NCI-H187 treated with DMSO at 0.1 percent for 48 hours (cell line): ENCODE data around the gene ANO3.
A peak's percentile ranks its signal among the peaks of the same experiment; 100 is the strongest.
"Not testable (repeated sequence)": the region's sequence is repeated elsewhere in the genome, so short reads cannot be mapped to it uniquely, and the experiment has no call there.

Experiments used
- DNase-seq: peaks from one replicate; lab custom pipeline; 2025; lab: John Stamatoyannopoulos, UW

Gene ANO3

DNA sequence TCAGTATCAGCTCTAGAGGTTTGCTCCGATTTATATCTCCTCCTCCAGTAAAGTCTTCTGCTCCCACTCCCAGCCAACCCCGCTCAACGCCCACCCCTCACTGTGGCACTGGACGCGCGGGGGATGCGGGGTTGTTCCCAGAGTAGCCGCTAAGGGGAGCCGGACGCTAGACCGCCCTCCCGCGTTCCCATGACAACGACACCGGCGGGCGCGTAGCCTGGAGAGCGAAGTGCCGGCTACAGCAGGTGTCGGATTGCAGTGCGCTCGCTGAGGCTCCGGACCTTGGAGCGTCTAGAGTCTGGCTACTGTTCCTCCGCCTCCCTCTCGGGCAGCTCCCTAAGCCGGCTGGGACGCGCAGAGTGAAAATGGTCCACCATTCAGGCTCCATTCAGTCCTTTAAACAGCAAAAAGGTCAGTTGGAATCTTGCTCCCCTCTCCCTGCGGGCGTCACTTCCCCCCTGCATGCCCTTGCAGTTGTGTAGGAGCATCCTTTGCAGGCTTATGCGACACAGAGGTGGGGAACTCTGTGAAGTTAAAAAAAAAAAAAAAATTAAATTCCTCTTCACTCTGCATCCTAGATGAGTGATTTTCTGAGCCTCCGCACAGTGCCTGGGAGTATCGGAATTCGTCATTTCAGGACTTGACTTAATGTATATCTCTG, at the start of gene ANO3:
ANO3 (plus strand) TSS at position 220 of the 661 bp plus-strand sequence; CDS start at position 366, 146 bp downstream.
- peak; percentile 38 for DNase-seq

- DNase-seq: no peak
These were observed 48.0 kb upstream of the ANO3 start for GRCh38 chr11:26283852-26284408.

- DNase-seq: no peak
These were observed 46.3 kb upstream of the ANO3 start for GRCh38 chr11:26285608-26286007.

DNA sequence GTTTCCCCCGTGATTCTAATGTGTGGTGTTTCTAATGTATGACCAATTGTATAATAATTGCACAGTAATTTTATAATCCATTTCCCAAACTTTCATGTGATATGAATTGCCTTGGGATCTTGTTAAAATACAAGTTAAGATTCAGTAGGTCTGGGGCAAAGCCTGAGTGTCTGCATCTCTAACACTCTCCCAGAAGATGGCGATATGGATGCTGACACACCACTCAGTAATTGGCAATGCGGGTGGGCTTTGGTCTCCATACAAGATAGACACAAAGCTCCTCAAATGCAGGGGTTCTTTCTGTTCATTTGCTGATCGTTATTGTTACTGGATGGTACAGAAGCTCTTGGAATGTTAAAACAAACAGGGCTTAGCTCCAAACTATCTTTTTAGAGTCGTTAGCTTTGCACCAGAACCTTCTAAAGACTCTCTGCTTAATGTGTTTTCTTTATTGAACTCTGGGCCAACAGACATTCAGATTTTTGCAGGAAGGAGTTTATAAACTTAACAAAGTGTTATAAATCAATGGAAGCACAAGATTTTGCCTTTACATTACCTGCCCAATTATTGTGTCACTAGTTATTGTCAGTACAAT, 45.4 kb upstream of the ANO3 start:
- DNase-seq: no peak

DNA sequence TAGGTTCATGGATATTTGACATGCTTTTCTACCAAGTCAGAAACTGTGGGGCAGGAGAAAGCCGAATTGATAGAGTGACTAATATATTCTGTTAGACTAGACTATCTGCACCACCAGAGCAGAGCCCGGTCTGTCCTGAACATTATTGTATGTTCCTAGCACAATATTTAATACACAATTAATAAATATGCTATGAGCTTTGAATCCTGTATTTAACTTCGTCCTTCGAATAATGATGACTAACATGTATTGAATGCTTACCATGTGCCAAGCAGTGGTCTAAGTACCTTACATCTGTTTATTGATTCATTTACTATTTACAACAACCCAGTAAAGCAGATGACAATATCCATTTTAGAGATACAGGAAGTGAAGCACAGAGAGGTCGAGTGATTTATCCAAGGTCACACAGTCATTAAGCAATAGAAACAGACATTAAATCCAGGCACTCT, 44.8 kb upstream of the ANO3 start:
- DNase-seq: no peak

GRCh38 chr11:26297189-26297975, 34.5 kb upstream of the ANO3 start:
- peak; percentile 61 for DNase-seq

- DNase-seq: not testable (repeated sequence)
These were observed 15.6 kb upstream of the ANO3 start for GRCh38 chr11:26316372-26316771.

GRCh38 chr11:26319906-26320305, 12.0 kb upstream of the ANO3 start:
- DNase-seq: no peak

- no peak for DNase-seq
These were observed 10.4 kb upstream of the ANO3 start for GRCh38 chr11:26321516-26321915.

- no peak for DNase-seq
These were observed 9.4 kb upstream of the ANO3 start for GRCh38 chr11:26322335-26323067.

DNA sequence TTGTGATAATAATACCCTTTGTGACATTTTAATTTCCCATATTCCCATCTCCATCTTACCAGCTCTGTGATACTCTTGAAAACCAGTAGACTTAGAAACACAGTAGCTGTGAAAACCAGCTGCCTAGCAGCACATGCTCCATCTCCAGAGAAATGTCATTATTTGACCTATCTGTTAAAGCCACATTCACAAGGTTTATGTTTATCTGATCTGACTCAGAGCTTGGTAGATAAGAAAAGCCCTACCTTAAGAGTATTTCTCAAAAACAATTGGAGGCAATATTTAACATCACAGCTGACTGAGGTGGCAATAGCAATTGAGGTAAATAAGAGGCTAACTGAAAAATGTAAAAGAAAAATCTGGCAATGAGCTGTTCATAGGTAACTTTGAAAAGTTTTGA, 8.1 kb upstream of the ANO3 start:
- no peak for DNase-seq

DNA sequence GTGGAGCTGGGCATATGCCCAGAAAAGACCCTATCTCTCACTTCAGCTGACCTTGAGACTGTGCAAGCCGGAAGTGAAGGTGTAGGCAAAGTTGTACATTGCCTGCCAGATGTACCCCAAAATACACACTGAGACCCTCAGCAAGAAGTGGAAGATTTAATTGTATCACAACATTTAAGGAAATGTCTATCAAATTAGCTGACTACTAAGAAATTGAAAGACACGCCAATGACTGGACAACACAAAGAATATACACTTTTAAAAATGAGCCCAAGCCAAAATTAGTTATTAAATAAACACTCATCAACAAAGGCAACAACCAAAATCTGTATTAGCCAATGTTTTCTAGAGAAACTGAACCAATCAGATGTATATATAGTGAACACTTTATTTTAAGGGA, 7.7 kb upstream of the ANO3 start:
- DNase-seq: no peak

GRCh38 chr11:26326793-26327400, 5.0 kb upstream of the ANO3 start:
- DNase-seq: no peak

DNA sequence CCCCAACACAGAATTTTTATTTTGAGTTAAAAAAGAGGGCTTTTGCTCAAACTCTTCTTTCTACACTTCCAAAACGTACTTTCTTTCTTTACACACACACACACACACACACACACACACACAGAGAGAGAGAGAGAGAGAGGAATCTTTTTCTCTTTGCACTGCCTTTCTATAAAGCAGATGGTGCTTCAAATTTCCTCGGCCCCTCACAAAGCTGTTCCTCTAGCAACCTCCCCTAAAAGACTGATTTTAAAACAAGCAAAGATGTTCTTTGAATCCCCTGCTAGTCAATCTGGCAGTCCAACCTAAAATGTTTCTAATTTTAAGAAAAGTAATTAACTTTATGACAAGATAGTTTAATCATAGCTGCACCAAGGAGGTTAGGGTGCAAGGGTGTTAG, 2.7 kb upstream of the ANO3 start:
- no peak for DNase-seq

- no peak for DNase-seq
These were observed 1.7 kb upstream of the ANO3 start for GRCh38 chr11:26330262-26330661.

DNA sequence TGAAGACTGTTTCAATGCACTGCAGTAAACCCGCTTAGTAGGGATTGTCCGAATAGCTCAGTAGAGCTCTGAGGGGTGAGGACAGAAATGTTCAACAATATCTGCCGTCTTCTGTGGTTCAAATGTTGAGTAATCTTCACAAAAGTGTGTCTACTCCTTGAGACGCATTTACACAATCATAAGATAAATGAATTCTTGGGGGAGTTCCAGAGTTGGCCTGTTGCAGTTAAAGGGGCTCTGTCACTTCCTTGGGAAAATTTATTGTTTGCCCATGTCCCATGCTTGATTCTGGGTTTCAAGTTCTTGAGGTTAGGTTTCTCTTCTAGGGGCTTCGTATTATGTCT, 614 bp downstream of the ANO3 start:
- DNase-seq: no peak

- no peak for DNase-seq
These were observed 2.0 kb downstream of the ANO3 start for GRCh38 chr11:26333906-26334305.

DNA sequence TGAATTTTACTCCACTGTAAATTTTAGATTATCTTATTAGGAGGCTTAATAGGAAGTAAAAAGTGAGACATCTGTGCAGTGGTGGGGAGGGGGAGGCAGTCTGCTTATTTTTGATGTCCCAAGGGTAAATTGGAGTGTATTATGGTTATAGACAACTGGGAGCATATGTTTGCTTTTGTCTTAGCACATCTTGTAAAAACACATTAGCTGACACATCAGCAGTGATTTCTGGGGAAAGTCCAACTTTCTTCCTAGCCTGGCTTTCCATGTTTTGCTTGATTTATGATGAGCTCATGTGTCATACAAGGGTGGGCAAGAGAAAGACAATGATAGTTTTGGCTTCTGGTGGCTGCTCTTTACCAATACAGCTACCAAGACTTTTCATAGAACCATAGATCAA, 4.0 kb downstream of the ANO3 start:
- no peak for DNase-seq

- DNase-seq: no peak
These were observed 12.7 kb downstream of the ANO3 start for GRCh38 chr11:26344647-26345046.

DNA sequence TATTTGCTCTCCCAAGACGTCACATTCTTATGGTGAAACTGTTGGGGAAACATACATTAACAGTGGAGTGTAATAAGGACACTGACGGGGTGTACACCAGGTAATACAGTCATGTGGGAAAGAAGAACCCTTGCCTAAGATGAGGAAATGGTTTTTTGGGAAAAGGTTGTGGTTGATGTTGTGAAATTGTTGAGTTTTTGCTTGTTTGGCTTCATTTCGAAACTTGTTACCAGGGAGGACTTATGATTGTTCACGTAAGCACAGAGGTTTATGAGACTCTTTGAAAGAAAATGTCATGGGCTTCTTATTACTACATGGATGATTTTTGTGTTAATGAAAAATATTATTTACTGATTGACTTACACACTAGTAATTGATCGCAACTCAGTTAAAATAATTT, 16.8 kb downstream of the ANO3 start:
- DNase-seq: no peak

GRCh38 chr11:26350002-26350401, 18.1 kb downstream of the ANO3 start:
- no peak for DNase-seq

DNA sequence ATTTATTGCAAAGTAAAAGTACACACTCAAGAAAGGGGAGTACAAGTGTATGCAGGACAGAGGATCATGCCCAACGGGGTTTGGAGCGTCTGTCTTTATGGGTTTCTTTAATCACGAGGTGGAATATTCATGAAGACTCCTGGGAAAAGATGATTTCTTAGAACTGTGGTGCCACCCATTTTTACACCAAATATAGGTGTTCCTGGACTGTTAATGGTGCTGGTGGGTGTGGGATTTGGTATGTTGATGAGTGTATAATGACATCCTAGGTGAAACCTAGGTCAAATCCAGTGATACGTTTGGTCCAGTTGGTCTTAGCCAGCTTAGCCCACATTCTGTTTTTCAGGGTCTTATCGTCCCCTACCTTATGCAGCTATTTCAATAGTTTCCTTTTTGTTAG, 21.1 kb downstream of the ANO3 start:
- DNase-seq: no peak
